8988T (cell line): ENCODE results near the gene PTCH2.
"Not testable (repeated sequence)": the region's sequence is repeated elsewhere in the genome, so short reads cannot be mapped to it uniquely, and the experiment has no call there.

Experiments
- DNase-seq: peaks from one replicate; pipeline ENCODE4 v3.0.0; 2011

Gene PTCH2

DNA sequence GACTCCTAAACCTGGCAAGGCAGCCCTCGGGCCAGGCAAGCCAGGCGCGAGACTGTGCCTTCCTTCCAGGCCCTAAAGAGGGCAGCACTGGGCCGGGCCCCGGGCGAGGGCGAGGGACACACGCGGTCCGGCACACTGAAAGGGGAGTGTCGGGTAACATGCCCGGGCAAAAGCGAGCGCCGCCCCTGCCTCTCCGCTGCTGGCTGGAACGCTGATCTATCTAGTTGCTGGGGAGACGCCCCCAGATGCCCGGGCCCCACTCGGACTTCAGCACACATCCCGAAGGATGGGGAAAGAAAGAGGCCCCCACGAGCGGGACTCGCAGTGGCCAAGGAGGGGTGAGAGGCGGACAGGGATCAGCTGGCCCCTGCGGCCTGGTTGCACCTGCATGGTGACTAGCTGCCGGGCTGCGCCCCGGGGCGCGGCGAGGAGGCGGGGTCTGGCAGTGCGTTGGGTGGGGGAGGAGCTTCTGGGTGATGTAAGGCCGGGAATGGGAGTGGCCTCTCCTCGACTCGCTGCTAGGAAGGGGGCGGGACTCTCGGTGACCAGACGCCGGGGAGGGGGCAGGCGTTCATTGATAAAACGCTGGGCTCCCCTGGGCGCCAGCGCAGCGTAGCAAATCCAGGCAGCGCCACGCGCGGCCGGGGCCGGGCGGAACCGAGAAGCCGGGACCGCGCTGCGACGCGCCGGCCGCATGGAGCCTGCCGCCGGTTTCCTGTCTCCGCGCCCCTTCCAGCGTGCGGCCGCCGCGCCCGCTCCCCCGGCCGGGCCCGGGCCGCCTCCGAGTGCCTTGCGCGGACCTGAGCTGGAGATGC, 43.1 kb downstream of the PTCH2 start, which contains the start of gene PLK3:
TSS of gene PLK3 (plus strand) at position 608 of the 815 bp plus-strand sequence. CDS start at position 695, 87 bp downstream.
- DNase-seq = peak; percentile 84

DNA sequence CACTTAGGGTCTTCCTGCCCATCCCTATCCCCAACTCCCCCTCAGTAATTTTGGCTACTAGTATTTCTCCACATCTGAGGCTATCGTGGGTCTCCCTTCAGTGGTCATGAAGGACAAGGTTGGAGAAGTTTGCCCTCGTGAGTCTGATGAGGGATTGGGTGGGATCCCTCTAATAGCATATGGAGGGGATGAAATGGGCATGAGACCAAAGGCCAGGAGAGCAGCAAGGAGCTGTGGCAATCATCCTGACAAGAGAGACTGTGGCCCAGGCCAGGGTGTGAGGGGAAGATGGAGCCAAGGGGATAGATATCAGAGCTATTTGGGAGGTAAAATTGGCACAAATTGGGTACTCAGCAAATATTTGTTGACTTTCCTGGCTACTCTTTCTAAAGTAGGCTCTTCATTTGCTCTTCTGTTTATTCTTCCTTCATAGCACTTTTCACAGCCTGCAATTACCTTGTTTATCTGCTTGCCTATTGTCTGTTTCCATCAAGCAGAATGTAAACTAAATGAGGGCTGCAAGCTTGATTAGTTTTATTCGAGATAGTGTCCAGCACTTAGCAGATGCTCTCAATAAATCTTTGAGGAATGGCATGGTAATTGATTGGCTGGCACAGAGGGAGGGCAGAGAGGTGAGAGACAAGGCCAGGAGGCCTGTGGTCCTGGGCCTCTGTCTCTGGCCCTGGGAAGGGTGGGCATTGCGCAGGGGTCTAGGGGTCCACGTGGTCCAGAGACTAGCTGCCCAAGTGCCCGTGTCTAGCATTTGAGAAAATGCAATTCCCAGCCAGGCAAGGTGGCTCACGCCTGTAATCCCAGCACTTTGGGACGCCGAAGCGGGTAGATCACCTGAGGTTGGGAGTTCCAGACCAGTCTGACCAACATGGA, 44.3 kb downstream of the PTCH2 start:
- DNase-seq = no peak

DNA sequence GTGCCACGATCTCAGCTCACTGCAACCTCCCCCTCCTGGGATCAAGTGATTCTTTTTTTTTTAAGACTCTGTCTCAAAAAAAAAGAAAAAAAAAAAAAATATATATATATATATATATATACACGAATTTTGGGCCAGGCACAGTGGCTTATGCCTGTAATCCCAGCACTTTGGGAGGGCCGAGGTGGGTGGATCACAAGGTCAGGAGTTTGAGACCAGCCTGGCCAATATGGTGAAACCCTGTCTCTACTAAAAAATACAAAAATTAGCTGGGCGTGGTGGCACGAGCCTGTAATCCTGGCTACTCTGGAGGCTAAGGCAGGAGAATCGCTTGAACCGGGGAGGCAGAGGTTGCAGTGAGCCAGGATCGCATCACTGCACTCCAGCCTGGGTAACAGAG, 45.2 kb downstream of the PTCH2 start:
- not testable (repeated sequence) for DNase-seq

DNA sequence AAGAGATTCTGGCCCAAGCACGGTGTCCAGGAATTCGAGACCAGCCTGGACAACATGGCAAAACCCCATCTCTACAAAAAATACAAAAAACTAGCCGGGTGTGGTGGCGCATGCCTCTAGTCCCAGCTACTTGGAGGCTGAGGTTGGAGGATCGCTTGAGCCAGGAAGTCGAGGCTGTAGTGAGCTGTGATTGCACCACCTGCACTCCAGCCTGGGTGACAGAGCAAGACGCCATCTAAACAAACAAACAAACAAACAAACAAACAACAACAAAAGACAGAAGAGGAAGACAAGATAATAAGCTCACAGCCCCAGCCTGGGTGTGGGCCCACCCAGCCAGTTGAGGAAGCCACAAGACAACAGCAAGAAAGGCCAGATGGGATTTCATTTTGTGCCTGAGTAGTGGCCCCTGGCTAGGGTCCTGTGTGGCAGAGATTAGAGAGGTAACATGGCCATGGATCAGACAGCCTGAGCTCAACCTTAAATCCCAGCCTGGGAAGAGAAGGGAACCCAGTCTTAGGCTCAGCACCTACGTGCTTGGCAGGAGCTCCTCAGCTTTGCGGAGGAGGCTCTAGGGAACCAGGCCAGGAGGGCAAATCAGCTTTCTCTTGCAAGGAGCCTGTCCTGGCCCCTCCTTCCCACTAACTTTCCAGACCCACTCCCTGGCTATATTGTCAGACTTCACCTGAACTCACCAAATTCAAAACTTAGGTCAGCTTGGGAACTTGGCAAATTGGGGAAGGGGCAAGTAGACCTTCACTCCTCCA, 50.1 kb downstream of the PTCH2 start:
- DNase-seq = no peak

DNA sequence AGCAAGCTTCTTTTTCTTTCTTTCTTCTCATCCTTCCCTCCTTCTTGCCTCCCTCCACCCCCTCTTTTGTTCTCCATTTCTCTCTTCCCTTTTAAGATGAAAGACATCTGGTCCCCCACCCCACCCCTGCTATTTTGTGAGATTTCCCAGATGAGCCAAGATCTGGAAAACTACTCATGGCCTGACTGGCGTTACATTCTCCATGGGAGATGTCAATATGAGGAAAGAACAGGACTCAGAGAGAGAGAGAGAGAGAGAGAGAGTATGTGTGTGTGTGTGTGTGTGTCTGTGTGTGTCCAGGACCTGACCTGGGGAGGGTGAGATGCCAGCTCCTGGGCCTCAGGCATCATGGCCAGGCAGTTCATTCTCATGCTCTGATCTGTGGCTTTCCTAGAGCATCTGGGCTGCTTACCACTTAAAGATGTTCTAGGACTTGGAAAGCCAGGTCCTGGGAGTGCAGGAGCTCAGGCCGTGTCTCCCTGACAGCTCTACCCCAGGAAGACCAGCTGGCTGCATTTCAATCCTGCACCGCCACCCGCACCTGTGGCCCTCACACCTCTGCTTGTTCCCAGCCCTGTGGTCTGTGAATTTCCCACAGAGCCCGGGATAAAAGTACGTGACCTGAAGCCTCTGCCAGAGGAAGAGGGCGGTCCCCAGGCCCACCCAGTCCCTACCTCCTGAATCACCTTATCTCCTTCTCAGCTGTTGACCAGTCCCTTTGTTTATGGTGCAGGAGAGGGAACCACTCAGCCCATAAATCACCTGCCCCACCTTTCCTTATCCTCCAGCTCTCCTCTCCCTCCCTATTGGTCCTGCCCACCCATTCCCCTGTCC, 51.9 kb downstream of the PTCH2 start:
- no peak for DNase-seq

DNA sequence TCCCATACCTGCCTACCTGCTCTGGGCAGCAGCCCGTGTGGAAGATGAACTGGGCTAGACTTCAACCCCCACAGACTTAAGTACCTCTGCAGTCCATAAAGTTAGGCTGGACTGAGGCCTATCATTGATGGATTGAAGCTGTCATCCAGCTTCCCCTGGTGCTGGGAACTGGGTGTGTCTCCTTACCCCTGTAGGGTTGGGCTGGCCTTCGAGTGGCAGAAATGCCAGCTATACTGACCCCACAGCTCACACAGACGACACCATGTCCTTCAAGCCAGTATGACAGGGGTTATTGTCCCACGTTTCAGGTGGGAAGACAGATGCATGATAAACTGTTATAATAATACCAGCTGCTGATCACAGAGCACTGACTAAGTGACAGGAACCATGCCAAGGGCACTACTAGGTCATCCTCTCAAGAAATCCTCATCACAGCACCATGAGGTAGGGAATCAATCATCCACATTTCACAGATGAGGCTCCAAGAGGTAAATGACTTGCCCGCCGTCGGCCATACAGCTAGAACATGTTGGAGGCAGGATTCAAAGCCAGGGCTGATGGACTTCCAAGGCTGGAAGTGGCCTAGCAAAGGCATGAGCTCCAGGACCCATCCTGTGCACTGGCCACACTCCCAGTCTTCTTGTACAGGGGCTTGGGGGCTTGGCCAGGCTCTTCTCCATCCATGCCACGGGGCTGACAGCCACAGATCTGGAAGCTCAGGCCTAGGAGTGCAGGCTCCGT, 54.8 kb downstream of the PTCH2 start, which contains the start of gene BEST4:
TSS of gene BEST4 (minus strand) at position 51 of the 741 bp plus-strand sequence. CDS start 465 bp downstream, outside the sequence.
- DNase-seq = no peak

DNA sequence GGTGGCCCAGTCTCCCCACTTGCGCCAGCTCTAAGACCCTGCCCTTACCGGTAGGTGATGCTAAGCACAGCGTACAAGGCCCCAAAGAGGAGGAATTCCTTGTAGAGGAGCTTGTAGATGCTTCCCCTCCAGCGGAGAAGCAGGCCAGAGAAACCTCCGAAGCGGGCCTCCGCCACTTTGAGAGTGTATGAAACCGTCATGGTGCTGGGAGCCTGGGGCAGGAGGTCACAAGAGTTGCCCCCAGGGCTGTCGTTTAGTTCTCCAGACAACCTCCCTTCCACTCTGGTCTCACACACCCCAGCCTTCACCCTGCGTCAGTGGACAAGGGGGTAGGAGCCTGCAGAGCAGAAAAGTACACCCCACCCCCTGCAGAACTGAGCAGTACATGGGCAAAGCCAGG, 55.5 kb downstream of the PTCH2 start:
- DNase-seq = no peak

DNA sequence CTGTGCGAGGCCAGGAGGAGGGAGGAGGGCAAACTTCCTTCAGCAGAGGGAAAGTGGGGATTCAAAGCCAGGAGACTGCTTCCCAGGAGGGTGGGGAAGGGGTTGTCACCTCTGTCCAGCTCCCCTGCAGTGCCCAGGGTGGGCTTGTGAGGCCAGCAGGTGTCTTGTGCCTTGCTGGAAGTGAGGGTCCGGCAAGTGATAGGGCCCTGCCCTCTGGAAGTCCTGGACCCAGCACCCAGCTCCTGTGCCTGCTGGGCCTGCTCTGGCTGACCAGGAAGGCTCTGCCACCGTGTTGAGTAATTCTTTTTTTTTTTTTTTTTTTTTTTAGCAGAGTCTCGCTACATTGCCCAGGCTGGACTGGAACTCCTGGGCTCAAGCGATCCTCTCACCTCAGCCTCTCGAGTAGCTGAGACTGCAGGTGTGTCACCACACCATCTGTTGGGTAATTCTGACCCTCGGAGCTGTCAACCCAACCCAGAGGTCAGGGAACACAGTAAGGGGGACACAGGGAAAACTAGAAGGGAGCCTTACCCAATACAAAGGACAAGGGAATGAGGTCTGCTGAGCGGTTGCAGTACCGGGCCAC, 56.1 kb downstream of the PTCH2 start:
- DNase-seq = no peak

DNA sequence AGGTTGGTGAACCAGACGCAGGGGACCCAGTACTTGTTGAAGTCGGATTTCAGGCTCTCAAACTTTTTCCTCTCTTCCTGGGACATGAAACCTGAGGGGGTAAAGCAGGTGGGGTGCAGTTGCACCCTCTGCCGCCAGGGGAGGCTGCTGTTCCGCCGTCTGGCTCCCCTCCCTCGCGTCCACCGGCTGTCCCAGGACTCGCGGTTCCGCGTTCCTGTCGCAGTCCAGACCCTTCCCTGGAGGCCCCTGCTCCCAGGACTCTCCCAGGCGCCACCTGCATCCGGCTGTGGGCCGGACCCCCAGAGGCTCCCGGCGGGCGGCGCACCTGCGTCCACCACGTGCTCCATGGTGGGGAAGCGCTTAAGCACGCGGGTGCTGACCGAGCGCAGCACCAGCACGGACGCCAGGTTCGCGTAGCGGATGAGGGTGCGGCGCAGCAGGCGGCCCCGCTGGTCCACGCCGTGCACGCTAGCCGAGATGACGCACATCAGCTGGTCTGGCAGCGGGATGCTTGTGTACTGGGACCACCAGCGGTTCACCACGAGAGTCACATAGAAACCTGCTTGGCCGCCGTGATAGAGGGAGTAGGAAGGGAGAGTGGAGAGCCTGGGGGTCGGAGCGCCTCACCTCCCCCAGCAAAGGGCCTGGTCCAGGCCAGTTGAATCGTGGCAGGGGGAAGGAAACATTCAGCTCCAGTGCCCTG, 56.8 kb downstream of the PTCH2 start:
- DNase-seq = peak; percentile 76

DNA sequence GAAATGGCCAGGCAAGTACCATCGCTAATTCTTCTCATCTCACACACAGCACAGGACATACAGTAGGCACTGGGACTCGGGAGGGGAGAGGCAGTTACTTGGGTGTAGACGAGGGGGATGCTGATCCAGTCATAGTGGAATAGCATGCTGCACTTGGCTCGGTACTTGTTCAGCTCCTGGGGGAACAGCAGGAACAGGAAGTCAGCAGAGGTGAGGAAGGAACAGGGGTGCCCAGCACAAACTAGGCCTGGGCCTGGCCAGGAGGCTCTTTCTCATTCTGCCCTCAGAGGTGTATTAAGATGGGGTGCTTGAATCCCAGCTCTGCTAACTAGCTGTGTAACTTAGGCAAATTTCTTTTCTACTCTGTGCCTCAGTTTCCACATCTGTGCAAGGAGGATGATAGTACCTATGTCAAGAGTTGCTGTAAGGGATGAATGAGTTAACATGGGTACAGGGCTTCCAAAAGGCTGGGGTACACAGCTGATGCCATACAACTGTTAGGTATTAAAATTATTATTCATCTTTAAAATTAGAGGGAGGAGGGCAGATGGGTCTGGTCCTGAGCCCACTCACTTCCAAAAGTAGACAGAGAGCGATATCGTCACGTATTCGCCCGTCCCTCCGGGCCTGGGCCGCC, 57.4 kb downstream of the PTCH2 start:
- DNase-seq = no peak

DNA sequence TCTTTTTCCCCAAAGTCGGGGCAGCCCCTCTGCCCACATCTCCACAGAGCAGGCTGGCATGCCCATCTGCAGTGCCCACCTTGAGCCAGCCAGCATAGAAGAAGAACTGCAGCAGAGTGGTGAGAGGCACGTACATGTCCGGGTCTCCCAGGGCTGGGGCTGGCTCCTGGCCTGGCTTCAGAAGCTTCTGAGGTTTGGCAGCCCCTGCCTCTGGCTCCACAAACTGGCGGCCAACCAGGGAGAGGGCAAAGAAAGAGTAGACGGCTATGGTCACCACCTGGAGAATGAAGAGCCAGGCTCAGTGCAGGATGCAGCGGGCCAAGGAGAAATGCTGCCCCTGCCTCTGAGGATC, 58.0 kb downstream of the PTCH2 start:
- no peak for DNase-seq

DNA sequence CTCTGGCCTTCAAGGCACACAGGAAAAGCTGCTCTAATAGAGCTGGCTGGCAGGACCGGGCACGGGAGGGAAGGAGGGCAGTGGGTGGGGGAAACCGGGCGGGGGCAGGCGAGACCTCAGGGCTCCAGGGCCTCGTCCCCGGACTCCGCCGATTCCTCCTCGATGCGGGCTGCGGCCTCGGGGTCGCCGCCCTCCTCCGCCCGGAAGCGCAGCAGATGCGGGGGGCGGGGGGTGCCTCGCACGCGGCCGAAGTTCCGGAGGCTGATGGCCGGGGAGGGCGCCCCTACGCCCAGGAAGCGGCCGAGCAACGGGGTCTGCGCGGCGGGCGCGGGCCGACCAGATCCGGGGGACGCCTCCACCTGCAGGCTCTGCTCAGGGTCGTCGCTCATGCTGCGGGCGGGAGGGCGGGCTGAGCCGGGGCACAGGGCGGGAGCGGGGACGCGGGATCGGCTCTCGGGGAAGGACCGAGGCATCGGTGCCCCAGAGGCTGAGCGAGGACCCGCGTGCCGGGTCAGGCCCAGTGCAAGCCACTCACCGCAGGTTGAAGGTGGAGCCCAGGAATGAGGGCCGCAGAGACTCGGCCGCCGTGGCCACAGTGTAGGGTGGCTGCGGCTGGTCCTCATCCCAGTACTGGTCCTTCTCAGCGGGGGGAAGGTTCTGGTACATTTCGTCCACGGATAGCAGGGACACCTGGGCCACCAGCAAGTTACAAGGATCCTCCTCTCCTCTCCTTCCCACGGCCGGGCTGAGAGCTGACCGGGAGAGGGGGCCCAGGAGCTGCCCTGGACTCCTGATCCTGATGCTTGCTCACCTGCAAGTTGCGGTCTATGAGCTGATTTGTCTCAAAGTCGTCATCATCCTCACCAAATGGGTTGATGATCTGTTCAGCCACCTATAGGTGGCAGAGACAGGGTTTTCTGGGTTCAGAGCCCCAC, 58.7 kb downstream of the PTCH2 start:
- DNase-seq = no peak

DNA sequence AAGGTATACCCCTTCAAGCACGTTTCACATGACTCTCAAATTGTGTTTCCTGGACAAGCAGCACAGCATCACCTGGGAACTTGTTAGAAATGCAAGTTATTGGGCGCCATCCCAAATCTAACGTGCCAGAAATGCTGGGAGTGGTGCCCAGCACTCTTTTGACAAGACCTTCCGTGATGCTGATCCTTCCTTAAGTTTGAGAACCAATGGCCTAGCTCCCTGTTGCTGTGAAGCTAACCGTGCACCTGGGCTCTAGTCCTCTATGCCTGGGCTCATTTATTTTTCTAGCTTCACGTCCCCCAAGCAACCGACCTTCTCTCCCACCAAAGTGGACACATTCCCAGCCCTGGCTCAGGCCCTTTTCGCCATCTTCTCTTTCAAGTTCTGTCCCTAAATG, 59.4 kb downstream of the PTCH2 start:
- no peak for DNase-seq

DNA sequence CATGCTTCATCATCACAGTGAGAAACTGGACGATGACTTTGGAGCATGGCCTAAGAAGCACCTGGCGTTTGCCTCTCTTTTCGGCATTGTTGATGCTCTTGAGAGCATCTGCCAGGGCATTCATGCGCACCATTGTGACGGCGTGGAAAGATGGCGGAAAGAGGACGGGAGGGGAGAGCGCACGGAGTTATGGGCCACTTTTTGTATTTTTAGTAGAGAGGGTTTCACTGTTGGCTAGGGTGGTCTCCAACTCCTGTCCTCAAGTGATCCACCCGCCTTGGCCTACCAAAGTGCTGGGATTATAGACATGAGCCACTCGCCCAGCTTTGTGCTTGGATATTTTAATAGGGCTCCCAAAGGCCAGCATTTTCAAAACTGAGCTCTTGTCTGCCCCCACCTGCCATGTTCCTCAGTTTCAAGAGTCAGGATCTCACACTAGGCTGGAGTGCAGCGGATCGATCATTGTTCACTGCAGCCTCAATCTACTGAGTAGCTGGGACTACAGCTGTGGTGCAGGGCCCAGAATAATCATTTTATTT, 62.4 kb downstream of the PTCH2 start:
- DNase-seq = no peak

DNA sequence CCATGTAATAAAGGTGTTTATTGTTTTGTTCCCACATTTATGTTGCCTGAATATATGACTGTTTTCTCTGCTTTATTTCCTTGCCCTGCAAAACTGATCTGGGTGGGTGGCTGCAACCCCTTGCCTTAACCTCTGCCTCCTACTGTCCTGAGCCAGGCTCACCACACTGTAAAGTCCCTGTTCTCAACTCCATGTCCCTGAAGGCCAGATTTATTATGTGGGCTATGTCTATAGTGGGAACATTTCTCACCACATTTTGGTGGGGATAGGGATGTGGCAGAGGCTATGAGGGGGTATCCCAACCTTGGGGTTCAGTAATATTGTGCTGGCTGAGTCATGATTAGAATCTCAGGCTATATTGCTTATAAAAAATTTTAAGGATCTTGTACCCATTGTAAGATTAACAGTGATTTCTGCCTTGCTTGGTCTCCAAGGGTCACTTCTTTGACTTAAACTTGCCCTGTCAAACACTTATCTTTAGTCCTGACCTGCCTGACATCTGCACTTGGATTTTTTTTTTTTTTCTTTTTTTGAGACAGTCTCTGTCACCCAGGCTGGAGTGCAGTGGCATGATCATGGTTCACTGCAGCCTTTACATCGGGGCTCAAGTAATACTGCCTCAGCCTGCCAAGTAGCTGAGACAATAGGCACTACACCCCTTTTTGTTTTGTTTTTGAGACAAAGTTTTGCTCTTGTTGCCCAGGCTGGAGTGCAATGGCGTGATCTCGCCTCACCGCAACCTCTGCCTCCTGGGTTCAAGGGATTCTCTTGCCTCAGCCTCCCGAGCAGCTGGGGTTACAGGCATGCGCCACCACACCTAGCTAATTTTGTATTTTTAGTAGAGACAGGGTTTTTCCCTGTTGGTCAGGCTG, 64.1 kb downstream of the PTCH2 start:
- no peak for DNase-seq

DNA sequence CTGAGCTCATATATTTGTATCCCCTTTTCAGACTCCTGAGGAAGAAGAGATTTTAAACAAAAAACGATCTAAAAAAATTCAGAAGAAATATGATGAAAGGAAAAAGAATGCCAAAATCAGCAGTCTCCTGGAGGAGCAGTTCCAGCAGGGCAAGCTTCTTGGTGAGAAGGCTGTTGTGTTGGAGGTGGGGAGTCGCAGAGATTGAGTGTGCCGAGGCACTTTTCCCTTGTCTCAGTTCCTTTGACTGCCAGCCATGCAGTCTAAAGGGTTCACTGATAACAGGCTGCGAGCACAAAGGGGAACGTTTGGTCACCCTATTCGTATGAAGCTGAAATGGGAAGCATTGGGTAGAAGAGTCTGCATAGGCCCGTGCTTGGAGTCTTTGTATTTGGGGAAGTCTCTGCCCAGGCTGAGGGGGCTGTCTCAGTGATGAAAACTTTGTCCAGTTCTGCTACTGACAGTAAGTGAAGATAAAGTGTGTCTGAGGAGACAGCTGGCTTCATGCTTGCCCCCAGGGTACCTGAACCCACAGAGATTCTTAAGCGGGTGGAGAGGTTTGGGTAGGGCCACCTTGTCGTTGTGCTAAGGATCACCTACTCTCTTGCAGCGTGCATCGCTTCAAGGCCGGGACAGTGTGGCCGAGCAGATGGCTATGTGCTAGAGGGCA, 65.0 kb downstream of the PTCH2 start:
- no peak for DNase-seq

DNA sequence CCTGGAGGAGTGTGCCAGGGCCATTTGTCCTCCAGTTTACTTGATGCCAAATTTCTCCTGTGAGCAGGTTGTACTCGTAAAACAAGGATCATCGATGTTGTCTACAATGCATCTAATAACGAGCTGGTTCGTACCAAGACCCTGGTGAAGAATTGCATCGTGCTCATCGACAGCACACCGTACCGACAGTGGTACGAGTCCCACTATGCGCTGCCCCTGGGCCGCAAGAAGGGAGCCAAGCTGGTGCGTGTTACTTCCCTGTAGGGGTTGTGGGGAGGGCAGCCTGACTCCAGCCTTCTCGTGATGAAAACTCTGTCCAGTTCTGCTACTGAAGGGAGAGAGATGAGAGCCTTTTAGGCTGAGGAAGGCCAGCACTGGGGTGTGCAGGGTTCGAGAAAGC, 65.5 kb downstream of the PTCH2 start:
- DNase-seq = no peak
